ENCODE results near the gene RCCD1. TPM values are rescaled to one million over a fixed set of nuclear protein-coding genes. Genes with fewer than 3 reads are reported as not detected.

Gene RCCD1
- total RNA-seq, 2 experiments from 2014 or later: 30.0 to 30.9 TPM

DNA sequence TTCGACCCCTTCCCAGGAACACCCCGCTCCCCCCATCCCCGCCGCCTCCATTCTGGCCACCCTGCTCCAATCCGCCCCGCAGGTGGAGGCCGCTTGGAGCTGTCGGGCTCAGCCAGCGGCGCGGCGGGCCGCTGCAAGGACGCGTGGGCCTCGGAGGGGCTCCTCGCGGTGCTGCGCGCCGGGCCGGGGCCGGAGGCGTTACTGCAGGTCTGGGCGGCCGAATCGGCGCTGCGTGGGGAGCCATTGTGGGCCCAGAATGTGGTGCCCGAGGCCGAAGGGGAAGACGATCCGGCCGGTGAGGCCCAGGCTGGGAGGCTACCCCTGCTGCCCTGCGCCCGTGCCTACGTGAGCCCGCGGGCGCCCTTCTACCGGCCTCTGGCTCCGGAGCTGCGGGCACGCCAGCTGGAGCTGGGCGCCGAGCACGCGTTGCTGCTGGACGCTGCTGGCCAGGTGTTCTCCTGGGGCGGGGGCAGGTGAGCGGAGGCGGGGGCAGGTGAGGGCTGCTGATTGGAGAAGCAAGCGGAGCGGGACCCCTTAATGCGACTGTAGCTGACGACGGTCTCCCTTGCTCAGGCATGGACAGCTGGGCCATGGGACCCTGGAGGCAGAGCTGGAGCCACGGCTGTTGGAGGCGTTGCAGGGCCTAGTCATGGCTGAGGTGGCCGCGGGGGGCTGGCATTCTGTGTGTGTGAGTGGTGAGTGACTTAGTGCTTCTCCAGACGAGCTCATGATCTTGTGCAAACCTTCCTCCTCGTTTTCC is 2.5 kb downstream of the RCCD1 start:
- no peak overlapping the region for H3K27ac Mint-ChIP-seq
- peaks cover 52% of the 10 kb centered on the region for H3K36me3 Mint-ChIP-seq (ENCODE audit: low read depth)
- TF ChIP-seq, protein P1, sequence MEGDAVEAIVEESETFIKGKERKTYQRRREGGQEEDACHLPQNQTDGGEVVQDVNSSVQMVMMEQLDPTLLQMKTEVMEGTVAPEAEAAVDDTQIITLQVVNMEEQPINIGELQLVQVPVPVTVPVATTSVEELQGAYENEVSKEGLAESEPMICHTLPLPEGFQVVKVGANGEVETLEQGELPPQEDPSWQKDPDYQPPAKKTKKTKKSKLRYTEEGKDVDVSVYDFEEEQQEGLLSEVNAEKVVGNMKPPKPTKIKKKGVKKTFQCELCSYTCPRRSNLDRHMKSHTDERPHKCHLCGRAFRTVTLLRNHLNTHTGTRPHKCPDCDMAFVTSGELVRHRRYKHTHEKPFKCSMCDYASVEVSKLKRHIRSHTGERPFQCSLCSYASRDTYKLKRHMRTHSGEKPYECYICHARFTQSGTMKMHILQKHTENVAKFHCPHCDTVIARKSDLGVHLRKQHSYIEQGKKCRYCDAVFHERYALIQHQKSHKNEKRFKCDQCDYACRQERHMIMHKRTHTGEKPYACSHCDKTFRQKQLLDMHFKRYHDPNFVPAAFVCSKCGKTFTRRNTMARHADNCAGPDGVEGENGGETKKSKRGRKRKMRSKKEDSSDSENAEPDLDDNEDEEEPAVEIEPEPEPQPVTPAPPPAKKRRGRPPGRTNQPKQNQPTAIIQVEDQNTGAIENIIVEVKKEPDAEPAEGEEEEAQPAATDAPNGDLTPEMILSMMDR (IDR thresholded peaks at IDR 0.05): no peak
- ChIA-PET CTCF (interaction anchor here (0.7 to 8.0 kb wide), 35 partner anchors 9 to 319 kb away, joined by 3 to 178 read pairs (median 6); partner anchors contain the start of genes HDDC3, MAN2A2, UNC45A and VPS33B), POLR2A (interaction anchor here (0.6 to 8.3 kb wide), 10 partner anchors 8 to 93 kb away, joined by 3 to 98 read pairs (median 4); partner anchors contain the start of genes HDDC3, MAN2A2 and UNC45A)
- H3K4me3 Mint-ChIP-seq: peak overlapping the region; percentile 85
- peaks cover 7% of the 10 kb centered on the region for H3K4me1 Mint-ChIP-seq (ENCODE audit: low read depth)
- intact Hi-C loops (cut with micrococcal nuclease): loop anchor here (5.0 kb wide), 1 partner anchor 315 kb away; no protein-coding TSS in a partner anchor
- ATAC-seq (no peak), DNase-seq (no peak)
- no peaks in the 10 kb centered on the region for H3K9me3 Mint-ChIP-seq
- H3K27me3 Mint-ChIP-seq: no peaks in the 10 kb centered on the region

DNA sequence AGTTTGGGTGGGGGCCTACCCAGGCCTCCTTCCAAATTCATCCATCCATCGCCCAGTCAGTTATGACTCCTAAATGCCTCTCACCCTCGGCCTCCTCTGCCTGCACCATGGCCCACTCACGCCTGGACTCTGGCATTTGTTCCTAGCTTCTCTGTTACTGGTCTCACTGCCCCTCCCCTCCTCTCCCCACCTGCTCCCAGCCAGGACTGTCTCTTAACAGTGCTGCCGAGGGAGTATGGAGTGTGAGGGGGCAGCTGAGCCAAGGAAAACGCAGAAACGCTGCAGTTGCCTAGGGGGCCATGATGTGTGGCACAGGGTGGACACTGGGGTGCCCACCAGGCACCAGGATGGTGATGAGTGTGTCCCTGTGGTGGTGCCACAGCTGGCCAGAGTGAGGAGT is 3.1 kb downstream of the RCCD1 start:
- Mint-ChIP-seq H3K27ac (no peak overlapping the region), H3K27me3 (no peaks in the 10 kb centered on the region), H3K4me3 (peak overlapping the region; percentile 41), H3K36me3 (ENCODE audit: low read depth) (peaks cover 51% of the 10 kb centered on the region), H3K4me1 (ENCODE audit: low read depth) (peaks cover 8% of the 10 kb centered on the region), H3K9me3 (no peaks in the 10 kb centered on the region)
- POLR2A ChIA-PET: interaction anchor here (0.8 to 8.3 kb wide), 6 partner anchors 9 to 55 kb away, joined by 3 to 98 read pairs (median 6); partner anchors contain the start of genes HDDC3, MAN2A2 and UNC45A
- ATAC-seq: no peak
- TF ChIP-seq, protein P1 (IDR thresholded peaks at IDR 0.05): no peak
- no peak for DNase-seq
- intact Hi-C loops (cut with micrococcal nuclease): loop anchor here (5.0 kb wide), 1 partner anchor 315 kb away; no protein-coding TSS in a partner anchor
- CTCF ChIA-PET: interaction anchor here (0.9 to 8.0 kb wide), 13 partner anchors 9 to 314 kb away, joined by 3 to 178 read pairs (median 28); partner anchors contain the start of genes HDDC3, MAN2A2, UNC45A and VPS33B

DNA sequence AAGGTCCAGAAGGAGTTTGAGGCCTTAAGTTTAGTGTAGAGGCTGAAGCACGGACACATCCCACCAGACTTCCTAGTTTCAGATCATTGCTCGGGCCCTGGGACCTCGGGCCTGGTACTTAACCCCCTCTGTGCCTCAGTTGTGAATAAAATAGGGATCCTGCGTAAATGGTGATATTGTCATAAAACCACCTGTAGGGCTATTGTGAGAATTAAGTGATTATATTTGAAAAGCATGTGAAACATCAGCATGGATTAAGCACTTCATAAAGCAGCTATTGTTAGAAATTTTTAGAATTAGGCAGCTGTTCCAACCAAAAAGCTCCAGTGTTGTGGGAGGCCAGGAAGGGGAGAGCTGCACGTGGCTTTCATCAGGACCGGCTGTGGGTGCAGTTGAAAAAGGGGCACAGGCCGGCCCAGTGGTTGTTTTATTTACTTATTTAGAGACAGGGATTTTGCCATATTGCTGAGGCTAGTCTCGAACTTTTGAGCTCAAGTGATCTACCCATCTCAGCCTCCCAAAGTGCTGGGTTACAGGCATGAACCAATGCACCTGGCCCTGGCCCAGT is 4.4 kb downstream of the RCCD1 start:
- intact Hi-C loops (cut with micrococcal nuclease): loop anchor here (5.0 kb wide), 1 partner anchor 313 kb away; no protein-coding TSS in a partner anchor
- CTCF ChIA-PET: interaction anchor here (3.8 to 8.0 kb wide), 5 partner anchors 11 to 313 kb away, joined by 20 to 178 read pairs (median 38); partner anchors contain the start of genes HDDC3 and UNC45A
- H3K27me3 Mint-ChIP-seq: no peaks in the 10 kb centered on the region
- no peak overlapping the region for H3K4me3 Mint-ChIP-seq
- no peak for ATAC-seq
- no peaks in the 10 kb centered on the region for H3K9me3 Mint-ChIP-seq
- TF ChIP-seq, protein P1 (IDR thresholded peaks at IDR 0.05): no peak
- H3K36me3 Mint-ChIP-seq (ENCODE audit: low read depth): peaks cover 54% of the 10 kb centered on the region
- POLR2A ChIA-PET: interaction anchor here (1.3 to 8.3 kb wide), 3 partner anchors 9 to 21 kb away, joined by 3 to 98 read pairs (median 38); partner anchors contain the start of genes HDDC3 and UNC45A
- no peak for DNase-seq
- peaks cover 8% of the 10 kb centered on the region for H3K4me1 Mint-ChIP-seq (ENCODE audit: low read depth)
- no peak overlapping the region for H3K27ac Mint-ChIP-seq

DNA sequence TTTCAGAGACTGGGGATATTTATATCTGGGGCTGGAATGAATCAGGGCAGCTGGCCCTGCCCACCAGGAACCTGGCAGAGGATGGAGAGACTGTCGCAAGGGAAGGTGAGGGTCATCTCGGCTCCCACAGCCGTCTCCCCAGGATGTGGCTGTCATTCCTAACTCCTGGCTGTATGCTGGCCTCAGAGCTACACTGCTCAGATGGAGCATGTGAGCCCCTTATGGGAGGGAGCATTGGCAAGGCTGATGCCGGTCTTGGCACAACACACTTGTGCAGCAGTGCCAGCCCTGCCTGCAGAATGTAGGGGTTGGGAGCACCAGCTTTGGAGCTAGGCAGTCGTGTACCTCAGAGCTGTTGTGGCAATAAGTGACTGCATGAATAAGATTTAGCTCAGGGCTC is 5.2 kb downstream of the RCCD1 start:
- no peaks in the 10 kb centered on the region for H3K9me3 Mint-ChIP-seq
- peaks cover 5% of the 10 kb centered on the region for H3K4me1 Mint-ChIP-seq (ENCODE audit: low read depth)
- H3K27ac Mint-ChIP-seq: no peak overlapping the region
- intact Hi-C loops (cut with micrococcal nuclease): loop anchor here (5.0 kb wide), 1 partner anchor 312 kb away; no protein-coding TSS in a partner anchor
- TF ChIP-seq, protein P1 (IDR thresholded peaks at IDR 0.05): no peak
- no peaks in the 10 kb centered on the region for H3K27me3 Mint-ChIP-seq
- DNase-seq (no peak), ATAC-seq (no peak)
- ChIA-PET CTCF (interaction anchor here (0.8 to 8.0 kb wide), 5 partner anchors 19 to 96 kb away, joined by 4 to 178 read pairs (median 28); partner anchors contain the start of genes HDDC3 and UNC45A), POLR2A (interaction anchor here (0.7 to 4.5 kb wide), 3 partner anchors 8 to 28 kb away, joined by 3 to 38 read pairs (median 3); no protein-coding TSS in a partner anchor)
- no peak overlapping the region for H3K4me3 Mint-ChIP-seq
- peaks cover 53% of the 10 kb centered on the region for H3K36me3 Mint-ChIP-seq (ENCODE audit: low read depth)
